ENCODE results near the gene AKAP6.

AKAP6 gene

GRCh38 chr14:32817780-32818179, 488.7 kb downstream of the AKAP6 start:
- H3K27ac ChIP-seq (ENCODE audit: low read length) = no peak overlapping the region
- peaks cover 0 to 17% of the 10 kb centered on the region in 2 donors for H3K4me1 ChIP-seq (ENCODE audit: control insufficient read depth in 1 of 2, insufficient read depth in 2 of 2, low read length in 2 of 2)

DNA sequence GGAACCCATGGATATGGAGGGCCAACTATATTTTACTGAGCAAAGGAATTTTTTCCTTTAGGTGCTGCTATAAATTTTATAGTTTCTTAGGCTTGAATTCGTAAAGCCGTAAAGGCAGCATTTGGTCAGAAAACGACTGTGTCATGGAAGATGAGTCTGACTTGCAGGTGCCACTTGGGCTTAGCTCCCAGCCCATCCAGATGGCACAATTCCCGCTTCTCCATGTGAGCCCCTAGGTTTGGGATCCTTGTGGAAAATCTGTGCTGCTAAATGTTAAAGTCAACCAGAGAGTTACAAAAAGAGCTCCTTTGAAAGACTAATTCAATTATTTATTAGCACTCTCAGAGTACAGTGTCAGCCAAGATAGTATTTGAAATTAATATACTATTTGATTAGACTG, 489.5 kb downstream of the AKAP6 start:
- Histone ChIP-seq H3K9me3 (ENCODE audit: control insufficient read depth in 1 of 2, low read length in 2 of 2) (no peaks in the 10 kb centered on the region), H3K27me3 (ENCODE audit: low read depth, low read length) (no peaks in the 10 kb centered on the region), H3K4me3 (ENCODE audit: low read depth in 1 of 2, low read length in 2 of 2) (no peak overlapping the region), H3K27ac (ENCODE audit: low read length) (no peak overlapping the region), H3K4me1 (ENCODE audit: control insufficient read depth in 1 of 2, insufficient read depth in 2 of 2, low read length in 2 of 2) (peaks cover 0 to 13% of the 10 kb centered on the region in 2 donors), H3K36me3 (ENCODE audit: control insufficient read depth in 1 of 2, insufficient read depth in 2 of 2, low read length in 2 of 2) (peaks cover 0 to 9% of the 10 kb centered on the region in 2 donors)

More at GRCh38 chr14:32817780-32818179, 488.7 kb downstream of the AKAP6 start:
- H3K9me3 ChIP-seq (ENCODE audit: control insufficient read depth in 1 of 2, low read length in 2 of 2) = no peaks in the 10 kb centered on the region
- no peaks in the 10 kb centered on the region for H3K27me3 ChIP-seq (ENCODE audit: low read depth, low read length)
- H3K4me3 ChIP-seq (ENCODE audit: low read depth in 1 of 2, low read length in 2 of 2) = no peak overlapping the region
- peaks cover 0 to 9% of the 10 kb centered on the region in 2 donors for H3K36me3 ChIP-seq (ENCODE audit: control insufficient read depth in 1 of 2, insufficient read depth in 2 of 2, low read length in 2 of 2)

GRCh38 chr14:32820181-32820580, 491.1 kb downstream of the AKAP6 start:
- H3K36me3 ChIP-seq (ENCODE audit: control insufficient read depth in 1 of 2, insufficient read depth in 2 of 2, low read length in 2 of 2) = peaks cover 0 to 9% of the 10 kb centered on the region in 2 donors
- H3K9me3 ChIP-seq (ENCODE audit: control insufficient read depth in 1 of 2, low read length in 2 of 2) = no peaks in the 10 kb centered on the region
- H3K27ac ChIP-seq (ENCODE audit: low read length) = no peak overlapping the region
- no peak overlapping the region for H3K4me3 ChIP-seq (ENCODE audit: low read depth in 1 of 2, low read length in 2 of 2)
- H3K27me3 ChIP-seq (ENCODE audit: low read depth, low read length) = no peaks in the 10 kb centered on the region
- peaks cover 0 to 4% of the 10 kb centered on the region in 2 donors for H3K4me1 ChIP-seq (ENCODE audit: control insufficient read depth in 1 of 2, insufficient read depth in 2 of 2, low read length in 2 of 2)

DNA sequence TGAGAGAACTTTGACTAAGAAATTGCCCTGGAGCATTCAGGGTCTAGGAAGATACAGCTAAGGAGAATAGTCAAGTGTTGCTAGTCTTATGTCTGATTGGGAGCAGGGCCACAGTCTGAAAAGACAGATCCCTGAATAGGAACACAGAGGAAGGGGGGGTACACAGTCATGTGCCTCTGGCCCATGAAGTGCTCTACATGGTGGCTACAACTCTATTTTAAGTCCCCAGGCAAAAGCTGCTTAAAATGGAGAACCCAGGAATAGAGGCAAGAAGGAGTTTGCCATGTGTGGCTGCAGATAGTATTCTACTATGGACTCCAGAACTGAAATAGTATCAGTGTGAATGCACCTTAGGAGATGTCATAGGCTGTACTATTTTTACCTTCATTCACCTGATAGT, 491.6 kb downstream of the AKAP6 start:
- Histone ChIP-seq H3K27me3 (ENCODE audit: low read depth, low read length) (no peaks in the 10 kb centered on the region), H3K4me3 (ENCODE audit: low read depth in 1 of 2, low read length in 2 of 2) (no peak overlapping the region), H3K27ac (ENCODE audit: low read length) (no peak overlapping the region), H3K9me3 (ENCODE audit: control insufficient read depth in 1 of 2, low read length in 2 of 2) (no peaks in the 10 kb centered on the region), H3K4me1 (ENCODE audit: control insufficient read depth in 1 of 2, insufficient read depth in 2 of 2, low read length in 2 of 2) (peaks cover 0 to 4% of the 10 kb centered on the region in 2 donors), H3K36me3 (ENCODE audit: control insufficient read depth in 1 of 2, insufficient read depth in 2 of 2, low read length in 2 of 2) (peaks cover 0 to 9% of the 10 kb centered on the region in 2 donors)

- Histone ChIP-seq H3K27me3 (ENCODE audit: low read depth, low read length) (no peaks in the 10 kb centered on the region), H3K27ac (ENCODE audit: low read length) (no peak overlapping the region)
Measured at GRCh38 chr14:32821964-32822653, 493.0 kb downstream of the AKAP6 start.

GRCh38 chr14:32823706-32824105, 494.6 kb downstream of the AKAP6 start:
- Histone ChIP-seq H3K27ac (ENCODE audit: low read length) (no peak overlapping the region), H3K9me3 (ENCODE audit: control insufficient read depth in 1 of 2, low read length in 2 of 2) (no peaks in the 10 kb centered on the region), H3K4me3 (ENCODE audit: low read depth in 1 of 2, low read length in 2 of 2) (no peak overlapping the region), H3K4me1 (ENCODE audit: control insufficient read depth in 1 of 2, insufficient read depth in 2 of 2, low read length in 2 of 2) (peaks cover 0 to 4% of the 10 kb centered on the region in 2 donors), H3K27me3 (ENCODE audit: low read depth, low read length) (no peaks in the 10 kb centered on the region), H3K36me3 (ENCODE audit: control insufficient read depth in 1 of 2, insufficient read depth in 2 of 2, low read length in 2 of 2) (peaks cover 0 to 9% of the 10 kb centered on the region in 2 donors)

More at GRCh38 chr14:32821964-32822653, 493.0 kb downstream of the AKAP6 start:
- no peaks in the 10 kb centered on the region for H3K9me3 ChIP-seq (ENCODE audit: control insufficient read depth in 1 of 2, low read length in 2 of 2)
- H3K36me3 ChIP-seq (ENCODE audit: control insufficient read depth in 1 of 2, insufficient read depth in 2 of 2, low read length in 2 of 2) = peaks cover 0 to 9% of the 10 kb centered on the region in 2 donors
- H3K4me3 ChIP-seq (ENCODE audit: low read depth in 1 of 2, low read length in 2 of 2) = no peak overlapping the region
- peaks cover 0 to 4% of the 10 kb centered on the region in 2 donors for H3K4me1 ChIP-seq (ENCODE audit: control insufficient read depth in 1 of 2, insufficient read depth in 2 of 2, low read length in 2 of 2)

- no peak overlapping the region for H3K27ac ChIP-seq (ENCODE audit: low read length)
- peaks cover 0 to 4% of the 10 kb centered on the region in 2 donors for H3K4me1 ChIP-seq (ENCODE audit: control insufficient read depth in 1 of 2, insufficient read depth in 2 of 2, low read length in 2 of 2)
- no peaks in the 10 kb centered on the region for H3K9me3 ChIP-seq (ENCODE audit: control insufficient read depth in 1 of 2, low read length in 2 of 2)
- peaks cover 0 to 9% of the 10 kb centered on the region in 2 donors for H3K36me3 ChIP-seq (ENCODE audit: control insufficient read depth in 1 of 2, insufficient read depth in 2 of 2, low read length in 2 of 2)
- no peaks in the 10 kb centered on the region for H3K27me3 ChIP-seq (ENCODE audit: low read depth, low read length)
- no peak overlapping the region for H3K4me3 ChIP-seq (ENCODE audit: low read depth in 1 of 2, low read length in 2 of 2)
Measured at GRCh38 chr14:32824195-32824594, 495.1 kb downstream of the AKAP6 start.

DNA sequence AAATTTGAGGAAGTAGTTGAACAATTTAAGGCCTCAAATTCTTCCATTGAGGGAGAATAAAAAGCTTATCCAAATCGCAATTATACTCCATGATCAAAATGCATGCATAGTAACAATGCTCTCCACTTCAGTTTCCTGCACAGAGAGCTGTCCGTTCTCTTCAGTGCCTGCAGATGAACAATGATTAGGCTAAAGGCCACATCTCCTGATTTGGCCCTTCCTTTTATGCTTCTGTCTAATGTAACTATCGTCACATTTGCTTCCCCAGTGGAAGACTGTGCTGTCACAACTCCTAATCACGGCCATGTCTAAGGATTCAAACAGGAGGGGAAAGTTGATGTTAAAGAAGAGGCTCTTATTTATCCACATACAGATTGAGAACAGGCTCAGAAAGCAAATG, 496.0 kb downstream of the AKAP6 start:
- Histone ChIP-seq H3K36me3 (ENCODE audit: control insufficient read depth in 1 of 2, insufficient read depth in 2 of 2, low read length in 2 of 2) (peaks cover 0 to 9% of the 10 kb centered on the region in 2 donors), H3K27ac (ENCODE audit: low read length) (no peak overlapping the region), H3K4me1 (ENCODE audit: control insufficient read depth in 1 of 2, insufficient read depth in 2 of 2, low read length in 2 of 2) (peaks cover 0 to 4% of the 10 kb centered on the region in 2 donors), H3K9me3 (ENCODE audit: control insufficient read depth in 1 of 2, low read length in 2 of 2) (no peaks in the 10 kb centered on the region), H3K4me3 (ENCODE audit: low read depth in 1 of 2, low read length in 2 of 2) (no peak overlapping the region), H3K27me3 (ENCODE audit: low read depth, low read length) (no peaks in the 10 kb centered on the region)

DNA sequence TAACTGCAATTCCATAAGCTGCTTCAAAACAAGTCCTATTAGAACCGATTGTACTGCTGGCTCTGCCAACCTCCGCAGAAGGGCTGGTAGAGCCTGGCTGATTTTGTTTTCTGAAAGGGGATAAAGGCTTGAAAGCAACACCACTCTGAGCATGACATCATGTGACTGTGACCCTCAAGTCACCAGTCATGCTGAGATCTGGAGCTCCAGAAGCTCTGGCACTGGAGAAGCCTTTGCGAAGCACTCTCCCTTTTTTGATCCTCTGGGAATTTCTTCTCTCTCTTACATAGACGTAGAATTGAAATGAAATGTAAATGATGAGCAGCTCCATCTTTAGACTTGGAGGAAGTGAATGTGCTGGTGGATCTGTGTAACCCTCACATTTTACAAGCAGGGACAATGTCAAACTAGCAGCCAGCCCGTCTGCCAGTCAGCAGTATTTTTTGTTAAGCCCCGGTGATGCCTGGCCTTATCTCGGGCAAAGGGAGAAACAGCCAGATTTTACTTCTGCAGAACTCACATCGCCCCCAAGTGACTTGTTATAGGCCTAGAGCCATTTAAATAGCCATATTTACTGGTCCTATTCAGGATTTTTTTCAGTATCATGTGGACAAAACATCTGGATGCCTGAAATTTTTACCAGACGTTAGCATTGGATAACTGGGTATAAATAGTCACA, 497.4 kb downstream of the AKAP6 start:
- no peaks in the 10 kb centered on the region for H3K27me3 ChIP-seq (ENCODE audit: low read depth, low read length)
- no peak overlapping the region for H3K4me3 ChIP-seq (ENCODE audit: low read depth in 1 of 2, low read length in 2 of 2)
- no peaks in the 10 kb centered on the region for H3K9me3 ChIP-seq (ENCODE audit: control insufficient read depth in 1 of 2, low read length in 2 of 2)
- H3K36me3 ChIP-seq (ENCODE audit: control insufficient read depth in 1 of 2, insufficient read depth in 2 of 2, low read length in 2 of 2) = peaks cover 0 to 9% of the 10 kb centered on the region in 2 donors
- no peaks in the 10 kb centered on the region for H3K4me1 ChIP-seq (ENCODE audit: control insufficient read depth in 1 of 2, insufficient read depth in 2 of 2, low read length in 2 of 2)
- H3K27ac ChIP-seq (ENCODE audit: low read length) = no peak overlapping the region

- Histone ChIP-seq H3K27me3 (ENCODE audit: low read depth, low read length) (no peaks in the 10 kb centered on the region), H3K4me1 (ENCODE audit: control insufficient read depth in 1 of 2, insufficient read depth in 2 of 2, low read length in 2 of 2) (no peaks in the 10 kb centered on the region), H3K27ac (ENCODE audit: low read length) (no peak overlapping the region)
Measured at GRCh38 chr14:32827514-32827913, 498.4 kb downstream of the AKAP6 start.

GRCh38 chr14:32835924-32836323, 506.8 kb downstream of the AKAP6 start:
- Histone ChIP-seq H3K4me3 (ENCODE audit: low read depth in 1 of 2, low read length in 2 of 2) (no peak overlapping the region), H3K27me3 (ENCODE audit: low read depth, low read length) (no peaks in the 10 kb centered on the region), H3K27ac (ENCODE audit: low read length) (no peak overlapping the region), H3K4me1 (ENCODE audit: control insufficient read depth in 1 of 2, insufficient read depth in 2 of 2, low read length in 2 of 2) (no peaks in the 10 kb centered on the region), H3K36me3 (ENCODE audit: control insufficient read depth in 1 of 2, insufficient read depth in 2 of 2, low read length in 2 of 2) (no peaks in the 10 kb centered on the region), H3K9me3 (ENCODE audit: control insufficient read depth in 1 of 2, low read length in 2 of 2) (no peaks in the 10 kb centered on the region)

More at GRCh38 chr14:32827514-32827913, 498.4 kb downstream of the AKAP6 start:
- H3K4me3 ChIP-seq (ENCODE audit: low read depth in 1 of 2, low read length in 2 of 2) = no peak overlapping the region
- no peaks in the 10 kb centered on the region for H3K9me3 ChIP-seq (ENCODE audit: control insufficient read depth in 1 of 2, low read length in 2 of 2)
- H3K36me3 ChIP-seq (ENCODE audit: control insufficient read depth in 1 of 2, insufficient read depth in 2 of 2, low read length in 2 of 2) = peaks cover 0 to 1% of the 10 kb centered on the region in 2 donors
